Measurements from ENCODE around the gene HSF2BP.
"Not testable (repeated sequence)": the region's sequence is repeated elsewhere in the genome, so short reads cannot be mapped to it uniquely, and the experiment has no call there.

Gene HSF2BP

DNA sequence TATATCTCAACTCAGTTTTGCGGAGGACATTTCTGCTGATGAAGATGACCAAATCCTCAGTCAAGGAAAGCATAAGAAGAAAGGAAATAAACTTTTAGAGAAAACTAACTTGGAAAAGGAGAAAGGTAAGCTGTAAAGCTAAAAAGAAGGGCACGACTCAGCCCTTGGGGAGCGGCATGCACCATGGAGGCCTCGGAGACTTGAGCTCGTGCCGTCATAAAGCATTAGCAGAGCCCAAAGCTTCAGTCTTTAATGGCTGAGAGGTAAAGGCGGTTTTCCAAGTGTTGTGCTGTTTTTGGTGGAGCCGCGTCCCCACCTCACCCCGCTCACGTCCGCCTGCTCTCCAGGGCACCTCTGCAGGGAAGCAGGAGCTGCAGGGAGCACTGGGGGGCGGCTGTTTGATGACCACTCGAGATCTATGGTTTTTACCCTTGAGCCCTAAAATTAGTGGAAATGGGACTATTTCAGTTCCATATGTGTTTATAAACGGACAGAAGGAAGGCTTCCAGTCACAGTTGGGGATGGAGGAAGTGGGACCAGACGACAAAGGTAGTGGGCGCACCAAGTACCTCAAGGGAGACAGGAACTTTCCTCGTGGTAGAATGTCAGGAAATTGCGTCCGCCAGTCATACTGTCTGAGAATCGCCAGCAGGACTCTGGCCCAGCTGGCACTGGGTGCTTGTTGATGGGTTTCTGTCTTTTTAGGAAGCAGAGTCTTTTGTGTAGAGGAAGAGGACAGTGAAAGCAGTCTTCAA is 27.7 kb upstream of the HSF2BP start:
- Histone ChIP-seq H2AFZ (ENCODE audit: low read length, unreplicated experiment) (no peak overlapping the region), H3K79me2 (ENCODE audit: control insufficient read depth, insufficient read depth, low read length, unreplicated experiment) (no peaks in the 10 kb centered on the region), H3K27me3 (ENCODE audit: insufficient read depth, low read length) (no peaks in the 10 kb centered on the region), H3K4me3 (ENCODE audit: low read depth, low read length) (no peak overlapping the region), H3K4me1 (ENCODE audit: control insufficient read depth, insufficient read depth, low read length, unreplicated experiment) (no peaks in the 10 kb centered on the region), H3K36me3 (ENCODE audit: insufficient read depth, low read length) (0 out of 2 replicates have a peak, but pooled peaks cover 8% of the 10 kb centered on the region), H3K27ac (ENCODE audit: low read depth, low read length) (no peak overlapping the region)

DNA sequence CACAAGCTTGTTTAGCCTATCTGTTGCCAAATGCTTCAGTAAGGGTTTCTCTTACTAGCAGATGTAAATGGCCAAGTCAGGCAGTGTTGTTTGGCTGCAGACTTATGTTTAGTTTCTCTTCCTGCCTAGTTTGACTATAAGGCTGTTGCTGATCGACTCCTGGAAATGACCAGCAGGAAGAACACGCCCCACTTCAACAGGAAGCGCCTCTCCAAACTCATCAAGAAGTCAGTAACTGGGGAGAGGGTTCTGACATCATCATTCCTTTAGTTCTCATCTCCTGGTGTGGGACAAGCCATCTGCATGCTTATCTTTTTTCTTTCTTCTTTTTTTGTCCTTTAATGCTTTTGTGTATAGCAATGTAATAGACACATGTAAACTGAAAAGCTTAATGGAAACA is 25.1 kb upstream of the HSF2BP start:
- no peaks in the 10 kb centered on the region for H3K27me3 ChIP-seq (ENCODE audit: insufficient read depth, low read length)
- no peaks in the 10 kb centered on the region for H3K79me2 ChIP-seq (ENCODE audit: control insufficient read depth, insufficient read depth, low read length, unreplicated experiment)
- no peak overlapping the region for H2AFZ ChIP-seq (ENCODE audit: low read length, unreplicated experiment)
- 0 out of 2 replicates have a peak, but pooled peaks cover 8% of the 10 kb centered on the region for H3K36me3 ChIP-seq (ENCODE audit: insufficient read depth, low read length)
- no peak overlapping the region for H3K27ac ChIP-seq (ENCODE audit: low read depth, low read length)
- no peak overlapping the region for H3K4me3 ChIP-seq (ENCODE audit: low read depth, low read length)
- H3K4me1 ChIP-seq (ENCODE audit: control insufficient read depth, insufficient read depth, low read length, unreplicated experiment) = no peaks in the 10 kb centered on the region

- Histone ChIP-seq H3K27me3 (ENCODE audit: insufficient read depth, low read length) (no peaks in the 10 kb centered on the region), H3K4me3 (ENCODE audit: low read depth, low read length) (no peak overlapping the region), H2AFZ (ENCODE audit: low read length, unreplicated experiment) (no peak overlapping the region), H3K36me3 (ENCODE audit: insufficient read depth, low read length) (0 out of 2 replicates have a peak, but pooled peaks cover 8% of the 10 kb centered on the region), H3K79me2 (ENCODE audit: control insufficient read depth, insufficient read depth, low read length, unreplicated experiment) (no peaks in the 10 kb centered on the region), H3K27ac (ENCODE audit: low read depth, low read length) (no peak overlapping the region), H3K4me1 (ENCODE audit: control insufficient read depth, insufficient read depth, low read length, unreplicated experiment) (no peaks in the 10 kb centered on the region)
Measured at GRCh38 chr21:43681650-43682049, 22.4 kb upstream of the HSF2BP start.

DNA sequence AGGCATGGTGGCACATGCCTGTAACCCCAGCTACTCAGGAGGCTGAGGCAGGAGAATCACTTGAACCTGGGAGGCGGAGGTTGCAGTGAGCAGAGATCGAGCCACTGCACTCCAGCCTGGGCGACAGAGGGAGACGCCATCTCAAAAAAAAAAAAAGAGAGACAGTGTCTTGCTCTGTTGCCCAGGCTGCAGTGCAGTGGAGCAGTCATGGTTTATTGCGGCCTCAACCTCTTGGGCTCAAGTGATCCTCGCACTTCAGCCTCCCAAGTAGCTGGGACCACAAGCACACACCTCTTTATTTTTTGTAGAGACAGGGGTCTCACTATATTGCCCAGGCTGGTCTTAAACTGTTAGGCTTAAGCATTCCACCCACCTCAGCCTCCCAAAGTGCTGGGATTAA is 21.1 kb upstream of the HSF2BP start:
- 0 out of 2 replicates have a peak, but pooled peaks cover 11% of the 10 kb centered on the region for H3K36me3 ChIP-seq (ENCODE audit: insufficient read depth, low read length)
- not testable (repeated sequence) for H3K27ac ChIP-seq (ENCODE audit: low read depth, low read length); H3K4me1 ChIP-seq (ENCODE audit: control insufficient read depth, insufficient read depth, low read length, unreplicated experiment); H2AFZ ChIP-seq (ENCODE audit: low read length, unreplicated experiment); H3K4me3 ChIP-seq (ENCODE audit: low read depth, low read length); H3K27me3 ChIP-seq (ENCODE audit: insufficient read depth, low read length); H3K79me2 ChIP-seq (ENCODE audit: control insufficient read depth, insufficient read depth, low read length, unreplicated experiment)

DNA sequence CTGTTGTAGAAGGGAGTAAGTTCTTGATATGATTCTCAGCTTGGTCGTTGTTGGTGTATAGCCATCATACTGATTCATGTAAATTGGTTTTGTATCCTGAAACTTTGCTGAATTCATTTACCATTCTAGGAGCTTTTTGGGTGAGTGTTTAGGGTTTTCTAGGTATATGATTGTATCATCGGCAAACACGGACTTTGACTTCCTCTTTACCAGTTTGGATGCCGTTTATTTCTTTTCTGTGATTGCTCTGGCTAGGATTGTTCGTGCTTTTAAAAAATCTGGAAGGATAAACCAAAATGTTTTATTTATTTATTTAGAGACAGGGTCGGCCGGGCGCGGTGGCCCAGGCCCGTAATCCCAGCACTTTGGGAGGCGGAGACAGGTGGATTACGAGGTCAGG is 20.7 kb upstream of the HSF2BP start:
- Histone ChIP-seq H3K4me1 (ENCODE audit: control insufficient read depth, insufficient read depth, low read length, unreplicated experiment) (no peaks in the 10 kb centered on the region), H3K4me3 (ENCODE audit: low read depth, low read length) (no peak overlapping the region), H2AFZ (ENCODE audit: low read length, unreplicated experiment) (no peak overlapping the region), H3K27ac (ENCODE audit: low read depth, low read length) (no peak overlapping the region), H3K79me2 (ENCODE audit: control insufficient read depth, insufficient read depth, low read length, unreplicated experiment) (no peaks in the 10 kb centered on the region), H3K27me3 (ENCODE audit: insufficient read depth, low read length) (no peaks in the 10 kb centered on the region), H3K36me3 (ENCODE audit: insufficient read depth, low read length) (0 out of 2 replicates have a peak, but pooled peaks cover 7% of the 10 kb centered on the region)

DNA sequence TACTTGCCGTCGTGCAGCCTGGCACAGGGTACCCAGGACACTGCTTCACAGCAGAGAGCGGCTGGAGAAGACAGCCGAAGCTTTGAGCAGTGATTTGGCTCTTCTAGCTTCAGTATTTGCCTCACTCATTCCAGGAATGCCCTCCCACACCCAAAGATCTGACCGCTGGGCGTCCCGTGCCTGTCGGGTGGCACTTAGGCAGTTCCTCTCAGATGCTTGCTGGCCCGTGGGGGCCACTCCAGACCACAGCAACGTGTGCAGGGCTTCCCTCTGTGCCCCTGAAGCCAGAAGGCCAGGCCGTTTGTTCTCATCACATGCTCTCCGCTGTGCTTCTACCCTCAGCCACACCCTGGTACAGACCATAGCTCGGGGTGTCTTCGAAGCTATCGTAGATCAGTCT is 17.1 kb upstream of the HSF2BP start:
- Histone ChIP-seq H2AFZ (ENCODE audit: low read length, unreplicated experiment) (no peak overlapping the region), H3K4me1 (ENCODE audit: control insufficient read depth, insufficient read depth, low read length, unreplicated experiment) (no peaks in the 10 kb centered on the region), H3K79me2 (ENCODE audit: control insufficient read depth, insufficient read depth, low read length, unreplicated experiment) (no peaks in the 10 kb centered on the region), H3K27ac (ENCODE audit: low read depth, low read length) (no peak overlapping the region), H3K27me3 (ENCODE audit: insufficient read depth, low read length) (no peaks in the 10 kb centered on the region), H3K4me3 (ENCODE audit: low read depth, low read length) (no peak overlapping the region), H3K36me3 (ENCODE audit: insufficient read depth, low read length) (peaks cover 6% of the 10 kb centered on the region; the same call in 1 of the 2 replicates)

GRCh38 chr21:43675871-43676270 is 16.6 kb upstream of the HSF2BP start:
- Histone ChIP-seq H3K4me3 (ENCODE audit: low read depth, low read length) (no peak overlapping the region), H3K27ac (ENCODE audit: low read depth, low read length) (no peak overlapping the region), H3K36me3 (ENCODE audit: insufficient read depth, low read length) (peaks cover 6% of the 10 kb centered on the region; the same call in 1 of the 2 replicates), H3K79me2 (ENCODE audit: control insufficient read depth, insufficient read depth, low read length, unreplicated experiment) (peaks cover 2% of the 10 kb centered on the region), H3K27me3 (ENCODE audit: insufficient read depth, low read length) (no peaks in the 10 kb centered on the region), H2AFZ (ENCODE audit: low read length, unreplicated experiment) (no peak overlapping the region), H3K4me1 (ENCODE audit: control insufficient read depth, insufficient read depth, low read length, unreplicated experiment) (no peaks in the 10 kb centered on the region)

DNA sequence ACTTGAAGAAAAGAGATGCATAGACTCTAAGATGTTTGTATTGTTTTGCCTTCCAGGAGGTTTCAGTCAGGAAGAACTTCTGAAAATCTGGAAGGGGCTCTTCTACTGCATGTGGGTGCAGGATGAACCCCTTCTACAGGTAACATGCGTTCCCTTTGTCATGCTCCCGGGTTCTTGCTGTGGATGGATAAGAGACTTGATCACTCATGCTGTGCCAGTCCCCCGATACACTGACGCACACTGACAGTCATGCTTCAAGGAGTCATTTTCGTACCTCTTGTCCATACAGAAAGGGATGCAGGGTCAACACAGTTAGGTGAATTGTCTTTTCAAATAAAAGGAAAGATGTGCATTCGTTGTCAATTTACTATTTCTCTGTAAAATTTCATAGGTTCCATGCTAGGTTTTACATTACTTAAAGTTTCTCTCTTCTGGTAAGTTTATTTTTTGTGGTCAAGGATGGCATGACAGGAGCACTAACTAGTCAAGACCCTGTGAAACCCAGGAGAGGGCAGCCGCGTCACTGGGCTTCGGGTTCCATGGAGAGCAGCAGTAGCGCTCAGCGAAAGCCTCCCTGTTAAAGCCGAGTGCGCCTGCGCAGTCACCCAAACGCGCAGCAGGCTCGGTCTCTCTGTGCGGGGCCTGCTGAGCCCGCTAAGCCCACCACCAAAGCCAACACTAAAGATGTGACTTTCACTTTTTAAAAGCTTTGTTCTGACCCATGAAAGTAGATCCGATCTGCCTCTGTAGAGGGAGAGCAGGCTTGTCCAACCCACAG is 10.7 kb upstream of the HSF2BP start:
- Histone ChIP-seq H3K4me3 (ENCODE audit: low read depth, low read length) (no peak overlapping the region), H3K27me3 (ENCODE audit: insufficient read depth, low read length) (no peaks in the 10 kb centered on the region), H3K36me3 (ENCODE audit: insufficient read depth, low read length) (peaks cover 18% of the 10 kb centered on the region; the same call in 1 of the 2 replicates), H3K4me1 (ENCODE audit: control insufficient read depth, insufficient read depth, low read length, unreplicated experiment) (peaks cover 11% of the 10 kb centered on the region), H3K27ac (ENCODE audit: low read depth, low read length) (no peak overlapping the region), H2AFZ (ENCODE audit: low read length, unreplicated experiment) (no peak overlapping the region), H3K79me2 (ENCODE audit: control insufficient read depth, insufficient read depth, low read length, unreplicated experiment) (peaks cover 42% of the 10 kb centered on the region)

DNA sequence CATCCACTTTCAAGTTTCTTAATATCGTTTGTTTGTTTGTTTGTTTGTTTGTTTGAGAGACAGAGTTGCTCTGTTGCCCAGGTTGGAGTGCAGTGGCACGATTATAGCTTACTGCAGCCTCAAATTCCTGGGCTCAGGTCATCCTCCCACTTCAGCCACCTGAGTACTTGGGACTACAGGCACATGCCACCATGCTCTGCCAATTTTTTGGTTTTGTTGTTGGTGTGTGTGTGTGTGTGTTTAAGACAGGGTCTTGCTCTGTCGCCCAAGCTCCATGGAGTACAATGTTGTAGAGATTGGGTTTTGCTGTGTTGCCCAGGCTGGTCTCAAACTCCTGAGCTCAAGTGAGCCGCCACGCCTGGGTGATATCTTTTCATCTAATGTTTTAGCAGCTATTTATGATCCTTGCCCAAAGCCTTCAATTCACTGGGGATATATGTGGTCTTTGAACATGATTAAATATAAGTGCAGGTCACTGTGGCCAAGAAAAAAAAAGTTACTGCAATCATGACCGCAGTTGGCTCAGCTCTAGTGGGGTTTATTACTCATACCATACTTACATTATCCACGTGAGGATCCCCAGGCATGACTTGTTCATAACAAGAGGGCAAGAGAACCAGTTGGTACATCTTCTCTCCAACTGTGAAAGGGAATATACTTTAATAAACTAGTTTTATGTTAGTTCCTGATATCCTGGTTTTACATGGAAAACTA is 8.1 kb upstream of the HSF2BP start:
- Histone ChIP-seq H3K79me2 (ENCODE audit: control insufficient read depth, insufficient read depth, low read length, unreplicated experiment) (peaks cover 62% of the 10 kb centered on the region), H2AFZ (ENCODE audit: low read length, unreplicated experiment) (no peak overlapping the region), H3K27ac (ENCODE audit: low read depth, low read length) (no peak overlapping the region), H3K4me1 (ENCODE audit: control insufficient read depth, insufficient read depth, low read length, unreplicated experiment) (peaks cover 11% of the 10 kb centered on the region), H3K27me3 (ENCODE audit: insufficient read depth, low read length) (no peaks in the 10 kb centered on the region), H3K36me3 (ENCODE audit: insufficient read depth, low read length) (peaks cover 32% of the 10 kb centered on the region; the same call in 1 of the 2 replicates), H3K4me3 (ENCODE audit: low read depth, low read length) (no peak overlapping the region)

- H3K36me3 ChIP-seq (ENCODE audit: insufficient read depth, low read length) = peaks cover 29% of the 10 kb centered on the region; the same call in 1 of the 2 replicates
- no peak overlapping the region for H2AFZ ChIP-seq (ENCODE audit: low read length, unreplicated experiment)
Measured at GRCh38 chr21:43665879-43666278, 6.6 kb upstream of the HSF2BP start.

More at GRCh38 chr21:43665879-43666278, 6.6 kb upstream of the HSF2BP start:
- peaks cover 19% of the 10 kb centered on the region for H3K4me1 ChIP-seq (ENCODE audit: control insufficient read depth, insufficient read depth, low read length, unreplicated experiment)
- no peak overlapping the region for H3K27ac ChIP-seq (ENCODE audit: low read depth, low read length)
- no peaks in the 10 kb centered on the region for H3K27me3 ChIP-seq (ENCODE audit: insufficient read depth, low read length)
- H3K79me2 ChIP-seq (ENCODE audit: control insufficient read depth, insufficient read depth, low read length, unreplicated experiment) = peaks cover 75% of the 10 kb centered on the region
- no peak overlapping the region for H3K4me3 ChIP-seq (ENCODE audit: low read depth, low read length)
